ENCODE results near the gene ARHGAP24.

DNA sequence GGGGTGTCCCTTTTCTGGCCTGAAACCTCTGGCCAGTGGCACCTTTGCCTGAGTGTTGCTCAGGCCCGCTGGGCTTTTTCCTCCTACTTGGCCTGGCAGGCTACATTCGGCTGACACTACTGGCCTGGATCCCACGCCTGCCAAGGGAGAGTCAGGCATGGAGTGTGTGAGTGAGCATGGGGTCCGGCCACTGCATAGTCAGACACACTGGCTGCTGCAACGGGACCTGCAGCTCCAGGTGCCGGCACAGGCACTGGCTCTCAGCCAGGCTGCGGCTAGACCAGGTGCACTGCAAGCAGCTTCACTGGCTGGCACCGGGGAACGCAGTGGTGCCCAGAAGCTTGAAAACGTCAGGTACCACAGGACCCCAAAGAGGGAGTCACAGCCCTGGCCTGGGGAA, 434.9 kb downstream of the ARHGAP24 start:
- TF ChIP-seq EP300 (IDR thresholded peaks at IDR 0.05), result no peak
- TF ChIP-seq, protein P1, sequence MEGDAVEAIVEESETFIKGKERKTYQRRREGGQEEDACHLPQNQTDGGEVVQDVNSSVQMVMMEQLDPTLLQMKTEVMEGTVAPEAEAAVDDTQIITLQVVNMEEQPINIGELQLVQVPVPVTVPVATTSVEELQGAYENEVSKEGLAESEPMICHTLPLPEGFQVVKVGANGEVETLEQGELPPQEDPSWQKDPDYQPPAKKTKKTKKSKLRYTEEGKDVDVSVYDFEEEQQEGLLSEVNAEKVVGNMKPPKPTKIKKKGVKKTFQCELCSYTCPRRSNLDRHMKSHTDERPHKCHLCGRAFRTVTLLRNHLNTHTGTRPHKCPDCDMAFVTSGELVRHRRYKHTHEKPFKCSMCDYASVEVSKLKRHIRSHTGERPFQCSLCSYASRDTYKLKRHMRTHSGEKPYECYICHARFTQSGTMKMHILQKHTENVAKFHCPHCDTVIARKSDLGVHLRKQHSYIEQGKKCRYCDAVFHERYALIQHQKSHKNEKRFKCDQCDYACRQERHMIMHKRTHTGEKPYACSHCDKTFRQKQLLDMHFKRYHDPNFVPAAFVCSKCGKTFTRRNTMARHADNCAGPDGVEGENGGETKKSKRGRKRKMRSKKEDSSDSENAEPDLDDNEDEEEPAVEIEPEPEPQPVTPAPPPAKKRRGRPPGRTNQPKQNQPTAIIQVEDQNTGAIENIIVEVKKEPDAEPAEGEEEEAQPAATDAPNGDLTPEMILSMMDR (IDR thresholded peaks at IDR 0.05), result no peak
